ENCODE data around the gene NFYB. TPM values are rescaled to one million over a fixed set of nuclear protein-coding genes. Genes with fewer than 3 reads are reported as not detected.

The NFYB gene
- total and polyA plus RNA-seq, 2 donors (not counting 3 experiments of a cell fraction or from before 2014, with no cell fraction given): 10.2 to 23.3 TPM

DNA sequence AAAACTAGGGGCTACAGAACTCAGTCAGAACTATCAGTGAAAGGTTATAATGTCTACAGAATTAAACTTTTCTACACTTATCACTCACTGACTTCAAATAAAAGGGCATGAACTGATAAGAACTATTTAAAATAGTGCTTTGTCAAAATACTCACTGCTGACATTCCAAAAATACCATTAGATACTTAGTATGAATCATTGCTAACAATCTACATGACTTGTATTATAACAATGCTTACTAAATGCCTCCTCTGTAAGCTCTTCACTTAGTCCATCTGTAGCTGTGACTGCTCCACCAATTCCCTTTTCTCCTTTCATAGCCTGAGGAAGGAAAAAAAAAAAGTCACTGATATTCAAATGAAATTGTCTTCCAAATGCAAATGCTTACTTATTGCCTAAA lies 17.0 kb downstream of the NFYB start:
- POLR2A ChIA-PET: no interaction called here
- peak overlapping the region; percentile 31 for H3K4me2 ChIP-seq (ENCODE audit: insufficient read depth, low read length)

More for the DNA sequence above, 17.0 kb downstream of the NFYB start:
- Histone ChIP-seq H3K4me3 (replicated peaks in 1 of 3; ENCODE audit: insufficient read depth in 1 of 3, low read depth in 1 of 3, low read length in 3 of 3) (no peak overlapping the region), H3K27me3 (ENCODE audit: control insufficient read depth in 2 of 2, insufficient read depth in 2 of 2, low read length in 2 of 2) (no peaks in the 10 kb centered on the region), H3K9ac (replicated peaks; ENCODE audit: extremely low read depth, insufficient read depth, low read length) (no peak overlapping the region), H3K9me1 (replicated peaks; ENCODE audit: control insufficient read depth, extremely low read depth, insufficient read depth, low read length) (no peaks in the 10 kb centered on the region), H3K9me3 (replicated peaks; ENCODE audit: control insufficient read depth, insufficient read depth, low read length) (no peaks in the 10 kb centered on the region), H2AFZ (ENCODE audit: low read depth, low read length) (no peak overlapping the region), H4K20me1 (replicated peaks; ENCODE audit: control insufficient read depth, extremely low read depth, insufficient read depth, low read length) (peaks cover 4% of the 10 kb centered on the region), H3K79me2 (ENCODE audit: control insufficient read depth, insufficient read depth, low read length) (no peaks in the 10 kb centered on the region), H3K36me3 (ENCODE audit: control insufficient read depth in 2 of 2, extremely low read depth in 1 of 2, insufficient read depth in 2 of 2, low read length in 2 of 2) (peaks cover 5 to 8% of the 10 kb centered on the region in 2 experiments), H3K4me1 (ENCODE audit: control insufficient read depth, extremely low read depth, insufficient read depth, low read length) (peaks cover 12% of the 10 kb centered on the region), H3K27ac (ENCODE audit: insufficient read depth, low read depth, low read length) (no peak overlapping the region)
- dilution Hi-C loops (cut with MboI; ENCODE audit: extremely low pct_ligation_motif_present, low sequenced_read_pairs): no loop called here
- no TSS peak for BruUV-seq (replicated peaks)
- no peak for FAIRE-seq
- TF ChIP-seq JUN (IDR thresholded peaks at IDR 0.05; ENCODE audit: borderline replicate concordance, insufficient read depth, insufficient read length, low read depth): peak; percentile 9
- TF ChIP-seq FOS (IDR thresholded peaks at IDR 0.05; ENCODE audit: borderline replicate concordance, insufficient read depth, low read length): peak; percentile 34
- TF ChIP-seq EZH2 (IDR thresholded peaks at IDR 0.05; ENCODE audit: borderline replicate concordance, low read depth, low read length, severe bottlenecking): no peak
- no peak for TF ChIP-seq POLR2AphosphoS5 (IDR thresholded peaks at IDR 0.05; ENCODE audit: insufficient read depth, low read depth, low read length)
- TF ChIP-seq, protein P1, sequence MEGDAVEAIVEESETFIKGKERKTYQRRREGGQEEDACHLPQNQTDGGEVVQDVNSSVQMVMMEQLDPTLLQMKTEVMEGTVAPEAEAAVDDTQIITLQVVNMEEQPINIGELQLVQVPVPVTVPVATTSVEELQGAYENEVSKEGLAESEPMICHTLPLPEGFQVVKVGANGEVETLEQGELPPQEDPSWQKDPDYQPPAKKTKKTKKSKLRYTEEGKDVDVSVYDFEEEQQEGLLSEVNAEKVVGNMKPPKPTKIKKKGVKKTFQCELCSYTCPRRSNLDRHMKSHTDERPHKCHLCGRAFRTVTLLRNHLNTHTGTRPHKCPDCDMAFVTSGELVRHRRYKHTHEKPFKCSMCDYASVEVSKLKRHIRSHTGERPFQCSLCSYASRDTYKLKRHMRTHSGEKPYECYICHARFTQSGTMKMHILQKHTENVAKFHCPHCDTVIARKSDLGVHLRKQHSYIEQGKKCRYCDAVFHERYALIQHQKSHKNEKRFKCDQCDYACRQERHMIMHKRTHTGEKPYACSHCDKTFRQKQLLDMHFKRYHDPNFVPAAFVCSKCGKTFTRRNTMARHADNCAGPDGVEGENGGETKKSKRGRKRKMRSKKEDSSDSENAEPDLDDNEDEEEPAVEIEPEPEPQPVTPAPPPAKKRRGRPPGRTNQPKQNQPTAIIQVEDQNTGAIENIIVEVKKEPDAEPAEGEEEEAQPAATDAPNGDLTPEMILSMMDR (IDR thresholded peaks at IDR 0.05; ENCODE audit: extremely low read depth in 1 of 2, insufficient read depth in 1 of 2, low read depth in 1 of 2, low read length in 2 of 2): no peak
- TF ChIP-seq, protein P2, sequence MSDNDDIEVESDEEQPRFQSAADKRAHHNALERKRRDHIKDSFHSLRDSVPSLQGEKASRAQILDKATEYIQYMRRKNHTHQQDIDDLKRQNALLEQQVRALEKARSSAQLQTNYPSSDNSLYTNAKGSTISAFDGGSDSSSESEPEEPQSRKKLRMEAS (IDR thresholded peaks at IDR 0.05; ENCODE audit: insufficient read depth, insufficient read length): no peak
- TF ChIP-seq MYC (IDR thresholded peaks at IDR 0.05; ENCODE audit: low read depth, low read length): no peak
- no peak for TF ChIP-seq GATA2 (IDR thresholded peaks at IDR 0.05; ENCODE audit: insufficient read depth, insufficient read length, low read depth, low read length)
- intact Hi-C loops (cut with micrococcal nuclease): no loop called here
- CTCF ChIA-PET: interaction anchor here (0.8 to 1.3 kb wide), 7 partner anchors 9 to 17 kb away, joined by 3 to 15 read pairs (median 4); partner anchors contain the start of gene NFYB
- peak; percentile 41 for DNase-seq (ENCODE audit: low read depth, low spot score)

All from endothelial cell of umbilical vein (primary cell).